NT2/D1 (cell line): ENCODE results near the gene PPFIA2.
"Not testable (repeated sequence)": the region's sequence is repeated elsewhere in the genome, so short reads cannot be mapped to it uniquely, and the experiment has no call there.

ENCODE experiments used
- YY1 ChIP-seq: IDR thresholded peaks from 2 replicates; pipeline ENCODE4 v1.6.1; 2011; ENCODE audit not compliant: insufficient read length, insufficient read depth
- ZNF274 ChIP-seq: IDR thresholded peaks from 2 replicates; pipeline ENCODE4 v1.6.1; 2011; ENCODE audit warnings: mild to moderate bottlenecking, low read depth, low read length

- TF ChIP-seq YY1, ZNF274: not testable (repeated sequence)
Measured at GRCh38 chr12:81209772-81210225, 549.4 kb downstream of the PPFIA2 start.
